Measurements from ENCODE around the gene ATP2B3. TPM values are rescaled to one million over a fixed set of nuclear protein-coding genes. Genes with fewer than 3 reads are reported as not detected.

The ATP2B3 gene
- total and polyA plus RNA-seq, 2 of the 4 experiments (the other 2 are of a cell fraction): under 0.01 to 0.03 TPM

- Histone ChIP-seq H3K27ac (ENCODE audit: insufficient read depth, low read length) (peak overlapping the region; percentile 56), H4K8ac (ENCODE audit: low read depth in 2 of 2, low read length in 2 of 2) (peak overlapping the region; percentile 91 to 93), H3K14ac (replicated peaks; ENCODE audit: low read depth, low read length) (peak overlapping the region; percentile 97), H2AK5ac (ENCODE audit: low read depth, low read length) (peak overlapping the region; percentile 98), H2BK15ac (ENCODE audit: low read depth, low read length) (peak overlapping the region; percentile 100; the same call in 2 of the 3 replicates), H3K4me1 (ENCODE audit: control insufficient read depth, insufficient read depth, low read length) (peaks cover 23% of the 10 kb centered on the region), H4K91ac (ENCODE audit: insufficient read depth, low read depth, low read length) (peak overlapping the region; percentile 98), H3K4me3 (ENCODE audit: insufficient read depth, low read depth, low read length) (no peak overlapping the region), H3K9me1 (ENCODE audit: insufficient read depth, low read length) (peaks cover 23% of the 10 kb centered on the region), H3K4ac (ENCODE audit: low read depth, low read length) (peak overlapping the region; percentile 99), H2BK5ac (ENCODE audit: low read depth, low read length, poor library complexity, severe bottlenecking) (peak overlapping the region; percentile 72), H3K36me3 (ENCODE audit: control insufficient read depth, insufficient read depth, low read length) (no peaks in the 10 kb centered on the region), H3K9ac (ENCODE audit: low read depth, low read length) (no peak overlapping the region), H2BK20ac (ENCODE audit: low read depth, low read length) (peak overlapping the region; percentile 99), H4K20me1 (ENCODE audit: insufficient read depth, low read length) (no peaks in the 10 kb centered on the region), H3K56ac (ENCODE audit: extremely low read depth, insufficient read depth, low read length) (no peak overlapping the region), H3K18ac (ENCODE audit: low read depth, low read length) (peak overlapping the region; percentile 78), H3K23ac (ENCODE audit: low read depth, low read length) (peak overlapping the region; percentile 94), H2AFZ (replicated peaks; ENCODE audit: low read length, poor library complexity) (peak overlapping the region; percentile 85), H3K27me3 (ENCODE audit: control insufficient read depth, insufficient read depth, low read length) (no peaks in the 10 kb centered on the region), H3K9me3 (ENCODE audit: control insufficient read depth, insufficient read depth, low read length) (no peaks in the 10 kb centered on the region), H2AK9ac (replicated peaks; ENCODE audit: low read depth, low read length, poor library complexity) (peak overlapping the region; percentile 94), H2BK120ac (ENCODE audit: low read depth, low read length) (peak overlapping the region; percentile 99), H3K79me1 (ENCODE audit: low read depth in 1 of 2, low read length in 2 of 2) (peaks cover 0 to 5% of the 10 kb centered on the region in 2 experiments; a peak in 1 of 4 replicates), H3K4me2 (ENCODE audit: low read depth, low read length) (no peak overlapping the region), H4K5ac (ENCODE audit: low read depth, low read length) (peak overlapping the region; percentile 82)
- intact Hi-C loops (cut with micrococcal nuclease): no loop called here
- DNase-seq (no peak), ATAC-seq (ENCODE audit: low read depth) (peak; percentile 21)
- dilution Hi-C loops (cut with HindIII; ENCODE audit: low sequenced_read_pairs, unreplicated experiment): no loop called here
- 72% methylated on average over 3 of the region's 11 CpGs; no CpG with 5 or more reads in 1 of the 2 experiments for WGBS, 2 experiments (ENCODE audit: extremely low coverage in 2 of 2, insufficient read length in 1 of 2)
- ChIA-PET POLR2A (ENCODE audit: unreplicated experiment) (interaction anchor here (0.6 kb wide), 1 partner anchor 30 kb away, joined by 3 read pairs; no protein-coding TSS in a partner anchor), CTCF (no interaction called here)
- TF ChIP-seq RFX5 (IDR thresholded peaks at IDR 0.05; ENCODE audit: low read depth, low read length) (no peak), BHLHE40 (IDR thresholded peaks at IDR 0.05; ENCODE audit: low read depth, low read length) (no peak), SMC3 (IDR thresholded peaks at IDR 0.05; ENCODE audit: low read depth, low read length) (no peak), RCOR1 (IDR thresholded peaks at IDR 0.05; ENCODE audit: insufficient replicate concordance, low read length) (no peak), RAD21 (IDR thresholded peaks at IDR 0.05; ENCODE audit: low read length) (no peak), MAZ (IDR thresholded peaks at IDR 0.05; ENCODE audit: borderline replicate concordance, low read depth, low read length) (no peak), MAFK (IDR thresholded peaks at IDR 0.05; ENCODE audit: low read depth, low read length) (no peak), CHD1 (IDR thresholded peaks at IDR 0.05; ENCODE audit: low read depth, low read length) (no peak), ELK1 (IDR thresholded peaks at IDR 0.05; ENCODE audit: borderline replicate concordance, low read depth, low read length) (no peak), CEBPB (IDR thresholded peaks at IDR 0.05; ENCODE audit: low read depth, low read length) (no peak), NFE2L2 (IDR thresholded peaks at IDR 0.05; ENCODE audit: low read depth, low read length) (no peak), MXI1 (IDR thresholded peaks at IDR 0.05; ENCODE audit: borderline replicate concordance, low read depth, low read length) (no peak), FOS (IDR thresholded peaks at IDR 0.05; ENCODE audit: low read depth, low read length) (no peak), POLR2A (IDR thresholded peaks at IDR 0.05; ENCODE audit: low read depth, low read length) (no peak)
- TF ChIP-seq, protein P1, sequence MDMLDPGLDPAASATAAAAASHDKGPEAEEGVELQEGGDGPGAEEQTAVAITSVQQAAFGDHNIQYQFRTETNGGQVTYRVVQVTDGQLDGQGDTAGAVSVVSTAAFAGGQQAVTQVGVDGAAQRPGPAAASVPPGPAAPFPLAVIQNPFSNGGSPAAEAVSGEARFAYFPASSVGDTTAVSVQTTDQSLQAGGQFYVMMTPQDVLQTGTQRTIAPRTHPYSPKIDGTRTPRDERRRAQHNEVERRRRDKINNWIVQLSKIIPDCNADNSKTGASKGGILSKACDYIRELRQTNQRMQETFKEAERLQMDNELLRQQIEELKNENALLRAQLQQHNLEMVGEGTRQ (IDR thresholded peaks at IDR 0.05; ENCODE audit: low read depth, low read length): no peak
- TF ChIP-seq, protein P2, sequence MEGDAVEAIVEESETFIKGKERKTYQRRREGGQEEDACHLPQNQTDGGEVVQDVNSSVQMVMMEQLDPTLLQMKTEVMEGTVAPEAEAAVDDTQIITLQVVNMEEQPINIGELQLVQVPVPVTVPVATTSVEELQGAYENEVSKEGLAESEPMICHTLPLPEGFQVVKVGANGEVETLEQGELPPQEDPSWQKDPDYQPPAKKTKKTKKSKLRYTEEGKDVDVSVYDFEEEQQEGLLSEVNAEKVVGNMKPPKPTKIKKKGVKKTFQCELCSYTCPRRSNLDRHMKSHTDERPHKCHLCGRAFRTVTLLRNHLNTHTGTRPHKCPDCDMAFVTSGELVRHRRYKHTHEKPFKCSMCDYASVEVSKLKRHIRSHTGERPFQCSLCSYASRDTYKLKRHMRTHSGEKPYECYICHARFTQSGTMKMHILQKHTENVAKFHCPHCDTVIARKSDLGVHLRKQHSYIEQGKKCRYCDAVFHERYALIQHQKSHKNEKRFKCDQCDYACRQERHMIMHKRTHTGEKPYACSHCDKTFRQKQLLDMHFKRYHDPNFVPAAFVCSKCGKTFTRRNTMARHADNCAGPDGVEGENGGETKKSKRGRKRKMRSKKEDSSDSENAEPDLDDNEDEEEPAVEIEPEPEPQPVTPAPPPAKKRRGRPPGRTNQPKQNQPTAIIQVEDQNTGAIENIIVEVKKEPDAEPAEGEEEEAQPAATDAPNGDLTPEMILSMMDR (conservative IDR thresholded peaks at IDR 0.05; ENCODE audit: low read depth, low read length): no peak
- in situ Hi-C loops (cut with MboI; ENCODE audit: low sequenced_read_pairs): no loop called here
- BruUV-seq (replicated peaks): no TSS peak
These were observed 40.0 kb upstream of the ATP2B3 start for GRCh38 chrX:153477364-153477857.
